GM19438 (cell line): Measurements from ENCODE around the gene TSPAN2.

Experiments used
- ATAC-seq: cut with Tn5 transposase; IDR thresholded peaks from one replicate; pipeline ENCODE4 v1.9.1; 2021; ENCODE audit warnings: low read depth; ENCODE audit not compliant: unreplicated experiment

Gene TSPAN2

DNA sequence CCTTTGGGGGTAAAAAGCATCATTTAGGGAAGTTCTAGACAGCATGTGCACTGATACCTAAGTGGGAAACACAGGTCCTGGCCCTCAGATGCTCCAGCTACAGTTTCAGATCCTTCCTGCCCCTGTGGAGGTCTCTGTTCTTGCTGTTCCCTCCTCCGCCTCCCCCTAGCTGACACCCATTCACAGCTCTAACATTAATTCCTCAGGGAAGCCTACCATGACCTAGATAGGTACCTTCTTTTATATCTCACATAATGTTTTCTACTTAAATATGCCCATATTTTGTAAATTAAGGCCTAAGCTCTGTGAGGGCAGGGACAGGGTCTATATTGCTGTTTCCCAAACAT, 11.3 kb downstream of the TSPAN2 start:
- no peak for ATAC-seq

DNA sequence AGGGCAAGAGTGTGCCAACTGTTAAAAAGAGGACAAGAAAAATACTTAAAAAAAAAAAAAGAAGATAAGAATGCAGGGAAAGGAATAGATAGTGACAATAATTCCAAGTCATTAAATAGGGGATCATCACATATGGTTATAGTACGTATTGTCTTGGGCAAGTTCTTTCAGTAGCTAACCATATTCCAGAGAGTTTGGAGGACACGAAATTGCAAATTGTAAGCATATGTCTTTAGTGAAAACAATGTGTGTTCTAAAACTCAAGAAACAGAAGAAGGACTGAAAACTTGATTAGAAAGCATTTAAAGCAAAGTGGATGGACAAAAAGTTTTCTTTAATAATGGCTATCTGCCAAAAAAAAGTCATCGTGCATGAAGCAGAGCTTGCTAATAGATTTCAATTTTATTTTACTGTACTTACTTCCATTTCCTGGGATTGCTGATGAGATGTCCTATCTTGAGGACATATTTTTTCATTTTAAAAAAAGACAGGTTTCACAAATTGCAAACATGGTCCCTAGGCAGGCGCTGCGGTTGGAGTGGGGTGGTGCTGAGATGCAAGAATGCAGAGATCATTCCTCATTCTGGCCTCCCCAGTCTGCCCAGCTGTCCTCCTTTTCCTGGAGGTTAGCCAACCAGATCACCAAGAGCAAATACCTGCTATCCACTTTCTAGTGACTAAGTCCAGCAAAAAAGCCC, 11.9 kb downstream of the TSPAN2 start:
- ATAC-seq = no peak

DNA sequence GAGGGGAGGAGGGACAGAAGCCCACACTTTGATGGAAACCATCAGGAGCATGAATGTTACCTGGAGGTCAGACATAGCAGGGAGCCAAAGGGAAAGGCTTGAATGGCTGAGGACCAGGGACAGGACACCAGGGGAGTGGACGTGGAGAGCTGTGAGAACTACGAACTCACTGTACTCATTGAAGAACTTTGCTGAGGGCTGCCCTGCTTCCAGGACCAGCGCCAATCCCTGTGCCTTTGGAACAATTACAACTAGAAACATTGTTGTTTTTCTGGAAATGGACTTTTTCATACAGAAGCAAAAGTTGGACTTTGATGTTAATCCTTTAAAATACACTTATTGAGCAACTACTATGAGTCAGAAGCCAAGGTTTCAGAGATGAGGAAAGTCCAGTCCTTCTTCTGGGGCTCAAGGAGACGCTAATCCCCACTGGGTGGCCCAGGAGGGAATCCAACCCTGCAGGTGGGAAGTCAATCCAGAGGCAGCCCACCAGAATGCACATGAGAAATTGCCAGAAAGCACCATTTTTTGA, 12.9 kb downstream of the TSPAN2 start:
- no peak for ATAC-seq

DNA sequence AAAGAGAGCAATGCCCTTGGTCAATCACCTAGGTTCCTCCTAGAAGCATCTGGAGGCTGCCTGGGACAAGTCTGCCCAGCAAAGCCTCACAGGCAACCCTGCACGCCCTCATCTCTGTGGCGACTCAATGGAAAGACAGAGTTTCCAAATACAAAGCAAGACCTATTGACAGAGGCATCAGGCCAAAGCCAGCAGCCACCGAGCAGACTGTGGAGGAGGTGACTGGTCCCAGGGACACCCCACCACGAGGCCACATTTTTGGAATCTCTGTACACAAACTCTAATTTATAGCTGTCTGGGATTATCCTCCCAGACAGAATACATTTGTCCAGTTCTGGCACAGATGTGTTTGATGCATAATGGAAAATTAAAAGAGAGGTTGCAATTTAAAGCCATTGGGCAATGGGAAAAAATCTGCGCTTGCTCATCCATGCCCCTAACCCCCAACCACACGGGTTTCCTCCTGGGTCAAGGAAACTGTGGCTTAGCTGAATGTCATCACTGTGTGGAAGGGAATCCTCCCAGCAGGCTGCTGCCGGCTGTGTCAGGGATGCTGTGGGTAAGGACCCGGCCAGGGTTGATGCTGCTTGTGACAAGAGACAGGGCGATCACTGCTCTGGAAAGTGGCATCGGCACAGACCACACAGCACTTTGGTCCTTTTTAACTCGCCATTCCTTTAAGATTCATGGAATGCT, 14.3 kb downstream of the TSPAN2 start:
- no peak for ATAC-seq

DNA sequence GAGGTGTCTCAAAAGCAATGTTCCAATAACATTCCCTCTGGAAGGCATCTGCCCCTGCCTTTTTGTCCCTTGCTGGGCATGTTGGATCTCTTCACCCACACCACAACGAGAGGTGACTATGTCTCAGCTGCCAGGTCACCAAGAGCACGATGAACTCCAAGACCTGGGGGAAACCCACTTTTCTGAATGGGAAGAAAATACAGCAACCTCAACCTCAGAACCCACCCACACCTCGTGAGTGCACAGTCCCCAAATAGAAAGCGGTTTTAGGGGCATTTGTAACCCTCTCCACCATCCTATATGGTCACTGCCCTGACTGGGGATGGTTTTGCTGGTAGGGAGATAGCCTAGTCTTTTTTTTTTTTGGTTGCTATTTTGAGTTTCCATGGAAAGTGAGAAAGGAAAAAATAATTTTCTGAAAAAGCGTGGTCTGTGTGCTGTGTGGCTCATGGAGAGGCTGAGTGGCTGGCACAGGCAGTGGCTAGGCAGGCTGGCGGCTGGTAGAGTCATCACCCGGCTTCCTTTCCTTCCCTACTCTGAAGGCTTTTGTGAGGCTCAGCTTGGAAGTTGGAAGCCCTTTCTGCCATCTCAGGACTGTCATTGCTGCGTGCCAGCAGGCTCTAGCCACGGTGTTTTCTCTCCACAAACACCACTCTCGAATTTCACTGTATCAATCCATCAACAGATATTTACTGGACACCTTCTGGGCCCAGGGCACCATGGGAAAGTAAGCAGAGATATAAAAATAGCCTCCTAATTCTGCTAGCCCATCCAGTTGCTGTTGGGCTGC, 15.8 kb downstream of the TSPAN2 start:
- ATAC-seq = no peak

DNA sequence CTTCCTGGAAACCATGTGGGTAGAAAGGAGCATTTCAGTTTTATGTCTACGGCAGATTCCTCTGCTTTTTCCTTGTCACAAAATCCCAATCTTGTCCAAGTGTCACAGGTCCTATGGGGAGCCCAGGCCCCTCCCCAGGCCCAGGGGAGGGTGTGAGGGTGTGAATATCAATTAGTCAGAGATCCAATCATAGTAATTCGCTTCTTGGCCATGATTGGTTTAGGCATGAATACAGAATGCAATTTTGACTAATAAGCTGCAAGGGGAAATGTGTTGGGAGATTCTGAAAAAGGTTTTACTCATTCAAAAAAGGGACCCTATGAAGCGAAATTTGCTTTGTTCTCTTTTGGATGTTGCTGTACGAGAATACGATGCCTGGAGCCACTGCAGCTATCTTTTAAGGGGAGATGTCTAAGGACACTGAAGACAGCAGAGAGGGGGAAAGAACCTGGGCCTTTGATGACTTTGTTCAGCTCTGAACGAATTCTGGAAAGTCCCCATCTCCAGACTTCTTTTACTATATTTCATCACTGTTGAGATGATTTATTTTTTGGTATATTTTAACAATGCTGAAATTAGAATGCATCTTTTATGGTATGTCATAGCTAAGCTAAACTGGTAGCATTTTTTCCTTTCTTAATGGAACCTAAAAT, 18.2 kb downstream of the TSPAN2 start:
- ATAC-seq = no peak

DNA sequence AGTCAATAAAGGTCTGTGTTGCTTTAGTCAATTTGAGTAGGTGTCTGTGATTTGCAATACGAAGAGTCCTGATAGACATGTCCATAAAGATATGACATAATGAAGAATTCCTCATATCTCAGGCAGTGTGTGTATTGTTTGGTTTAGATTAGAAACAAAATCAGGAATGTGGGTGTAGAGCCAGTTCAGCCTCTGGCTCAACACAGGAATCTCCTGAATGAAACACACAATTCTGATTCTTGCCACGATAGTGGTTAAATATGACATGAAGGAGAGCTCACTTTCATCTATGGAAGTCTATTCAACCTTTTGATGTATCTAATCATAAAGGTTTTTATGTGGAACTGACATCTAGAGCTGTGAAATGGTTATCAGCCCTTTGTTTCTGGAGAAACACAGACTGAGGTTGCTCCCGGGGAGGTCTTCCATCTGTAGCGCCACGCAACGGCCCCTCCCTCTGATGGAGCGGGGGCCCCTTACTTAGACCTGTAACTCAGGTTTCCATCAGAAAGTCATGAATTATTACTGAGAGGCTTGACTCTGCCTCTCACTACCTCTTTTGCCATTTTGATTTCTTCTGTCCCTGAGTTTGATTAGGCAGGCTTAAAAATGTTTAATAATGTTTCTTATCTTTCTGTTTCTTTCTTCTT, 19.5 kb downstream of the TSPAN2 start:
- no peak for ATAC-seq

DNA sequence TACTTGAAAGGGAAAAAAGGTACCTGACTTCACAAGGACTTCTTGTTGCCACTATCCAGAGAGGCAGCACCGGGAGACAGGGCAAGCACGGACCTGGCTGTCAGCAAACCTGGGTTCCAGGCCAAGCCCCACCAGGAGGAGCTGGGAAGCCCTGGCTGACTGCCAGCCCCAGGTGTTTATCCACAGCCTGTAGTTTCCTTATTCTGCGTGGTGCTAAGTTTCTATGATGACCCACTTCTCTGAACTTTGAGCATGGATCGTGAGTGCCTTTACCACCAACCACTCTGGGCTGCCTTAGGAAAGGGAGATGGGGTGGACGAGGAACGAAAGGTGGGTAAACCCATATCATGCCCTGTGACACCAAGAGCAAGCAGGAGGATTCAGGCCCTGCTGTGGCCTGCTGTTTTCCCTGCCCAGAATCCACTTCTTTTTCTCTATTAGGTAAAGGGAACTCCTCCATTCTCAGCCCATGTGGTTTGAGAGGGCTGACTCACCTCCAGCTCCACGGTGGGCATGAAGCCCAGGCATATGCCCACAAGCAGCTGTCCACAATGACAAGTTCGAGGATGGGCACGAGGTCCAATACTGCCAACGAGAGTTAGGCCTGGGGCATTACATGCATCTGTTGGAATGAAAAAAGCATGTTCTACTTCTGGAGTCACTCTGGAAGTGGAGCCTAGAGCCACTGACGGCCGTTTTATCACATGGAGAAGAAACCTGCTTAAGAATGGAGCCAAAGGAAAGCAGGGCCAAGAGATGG, 20.3 kb downstream of the TSPAN2 start:
- ATAC-seq = no peak

DNA sequence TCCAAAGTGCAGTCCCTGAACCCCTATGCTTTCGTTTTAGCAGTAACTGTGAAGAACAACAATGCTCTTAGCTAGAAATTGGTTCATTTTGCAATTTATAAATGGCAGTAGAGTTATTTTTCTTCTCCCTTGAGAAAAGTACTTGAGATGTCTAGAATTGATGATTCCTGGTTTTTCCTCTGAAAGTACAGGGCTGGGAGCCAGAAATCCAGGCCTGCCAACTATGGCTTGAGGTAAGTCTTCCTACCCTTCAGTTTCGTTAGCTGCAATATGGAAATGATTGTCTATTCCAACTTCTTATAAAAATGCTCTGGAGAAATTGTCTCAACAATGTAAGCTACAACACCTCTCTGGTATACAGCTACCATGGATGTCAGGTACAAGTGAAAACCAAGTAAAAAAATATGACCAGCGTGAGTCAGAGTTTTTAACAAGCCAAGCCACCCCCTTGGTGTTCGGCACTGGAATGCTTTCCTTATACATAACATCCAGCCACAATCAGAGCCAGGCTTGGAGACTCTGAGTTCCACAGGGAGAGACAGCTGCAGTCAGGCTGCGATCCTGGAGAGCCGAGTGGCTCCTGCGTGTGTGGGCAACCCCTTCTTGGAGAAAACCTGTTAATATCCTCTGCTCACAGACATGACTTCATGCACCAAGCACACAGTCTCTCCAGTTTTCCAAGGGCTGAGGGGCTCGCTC, 22.0 kb downstream of the TSPAN2 start:
- ATAC-seq = no peak

DNA sequence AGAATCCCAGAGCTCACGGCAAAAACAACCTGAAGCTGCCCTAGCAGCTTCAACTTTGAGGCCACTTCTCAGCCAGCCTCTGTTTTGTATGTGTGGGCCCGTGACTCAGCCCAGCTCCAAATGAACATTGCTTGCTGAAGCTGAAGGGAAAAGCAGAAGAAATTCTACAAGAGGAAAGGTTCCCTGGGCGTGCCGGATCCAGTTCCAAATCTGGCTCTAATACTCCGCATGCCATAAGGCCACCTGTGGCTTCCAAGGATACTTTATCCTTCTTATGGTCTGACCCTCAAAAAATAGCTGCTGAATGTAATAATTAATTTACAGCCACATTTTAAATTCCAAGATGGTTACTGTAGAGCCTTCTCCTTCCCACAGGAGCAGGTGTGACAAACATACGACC, 24.3 kb downstream of the TSPAN2 start:
- ATAC-seq = no peak

DNA sequence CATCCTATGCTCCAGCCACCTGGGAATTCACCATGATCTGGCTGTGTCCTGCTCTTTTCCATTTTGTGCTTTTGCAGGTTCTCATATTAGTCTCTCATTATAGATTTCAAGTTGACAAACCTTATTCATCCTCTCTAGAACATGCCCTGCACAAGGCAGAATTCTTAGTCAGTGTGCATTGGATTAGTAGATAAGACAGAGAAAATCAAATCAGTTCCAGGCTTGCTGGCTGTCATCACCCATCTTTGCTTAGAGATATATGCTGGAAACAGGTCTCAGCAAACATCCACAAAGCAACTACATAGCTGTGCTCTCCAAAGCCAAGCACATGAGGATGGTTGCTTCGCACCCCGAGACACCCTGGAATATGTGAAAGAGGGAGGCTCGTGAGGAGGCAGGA, 24.8 kb downstream of the TSPAN2 start:
- no peak for ATAC-seq

DNA sequence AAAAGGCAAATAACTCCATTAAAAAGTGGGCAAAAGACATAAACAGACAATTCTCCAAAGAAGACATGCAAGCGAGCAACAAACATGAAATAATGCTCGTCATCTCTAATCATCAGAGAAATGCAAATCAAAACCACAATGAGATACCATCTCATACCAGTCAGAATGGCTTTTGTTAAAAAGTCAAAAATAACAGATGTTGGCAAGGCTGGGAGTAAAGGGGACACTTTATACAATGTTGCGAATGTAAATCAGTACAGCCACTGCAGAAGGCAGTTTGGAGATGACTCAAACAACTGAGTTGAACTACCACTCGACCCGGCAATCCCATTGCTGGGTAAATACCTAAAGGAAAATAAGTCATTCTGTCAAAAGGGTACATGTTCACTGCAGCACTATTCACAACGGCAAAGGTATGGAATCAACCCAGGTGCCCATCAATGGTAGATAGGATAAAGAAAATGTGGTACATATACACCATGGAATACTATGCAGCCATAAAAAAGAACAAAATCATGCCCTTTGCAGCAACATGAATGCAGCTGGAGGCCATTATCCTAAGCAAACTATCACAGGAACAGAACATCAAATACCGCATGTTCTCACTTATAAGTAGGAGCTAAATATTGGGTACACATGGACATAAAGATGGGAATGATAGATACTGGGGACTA, 25.9 kb downstream of the TSPAN2 start:
- ATAC-seq = no peak

DNA sequence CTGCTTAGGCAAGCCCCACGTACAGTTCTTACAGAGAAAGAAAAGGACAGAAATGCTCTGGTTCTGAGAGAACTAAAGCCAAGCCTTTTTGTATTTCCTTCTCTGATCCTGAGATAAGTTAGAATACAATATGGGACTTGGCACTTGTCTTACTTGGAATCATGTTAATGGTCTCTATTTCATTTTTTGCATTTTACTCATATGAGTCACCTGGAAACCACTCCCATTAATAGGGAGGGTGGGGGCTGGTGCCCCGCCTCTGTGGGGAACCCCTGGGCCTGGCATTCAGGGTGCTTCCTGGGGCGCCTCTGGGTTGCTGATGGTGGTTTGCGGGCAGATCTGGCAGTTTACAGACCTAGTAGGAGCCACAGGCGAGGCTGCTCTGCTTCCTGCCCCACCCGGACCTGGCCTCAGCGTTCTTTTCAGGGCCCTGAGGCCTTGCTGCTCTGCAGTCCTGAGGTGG, 26.7 kb downstream of the TSPAN2 start:
- ATAC-seq = no peak

DNA sequence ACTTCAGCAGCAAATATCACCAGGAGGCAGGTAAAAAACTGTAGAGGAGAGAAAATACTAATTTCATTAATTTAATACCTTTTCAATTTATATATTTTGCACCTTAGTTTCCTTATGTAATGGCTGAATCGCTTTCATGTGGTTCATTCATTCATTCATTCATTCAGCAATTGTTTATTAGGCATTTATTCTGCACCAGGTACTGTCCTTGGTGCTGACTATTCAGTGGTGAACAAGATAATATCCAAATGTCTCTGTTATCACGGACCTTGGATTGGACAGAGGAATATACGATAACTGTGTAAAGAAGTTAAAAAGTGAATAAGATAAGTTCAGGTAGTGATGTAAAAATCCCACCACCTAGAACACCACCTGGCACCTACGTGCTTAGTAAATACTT, 28.8 kb downstream of the TSPAN2 start:
- ATAC-seq = no peak

DNA sequence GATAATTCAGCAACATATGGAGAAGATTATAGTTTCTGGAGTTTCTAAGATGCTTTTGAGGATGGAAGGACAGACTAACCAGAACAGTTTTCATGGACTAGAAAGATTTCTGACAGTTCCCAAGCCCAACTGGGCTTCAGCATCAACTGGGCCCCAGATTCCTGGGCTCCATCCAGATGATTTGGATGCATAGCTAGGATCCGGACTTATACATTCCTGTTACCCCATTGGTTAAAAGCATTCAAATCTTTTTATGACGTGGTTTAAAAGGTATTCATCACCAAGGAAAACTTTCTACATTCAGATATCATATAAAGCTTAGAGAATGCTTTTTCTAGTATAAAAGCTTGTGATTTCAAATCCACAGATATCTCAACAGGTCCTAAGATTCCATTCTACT, 30.0 kb downstream of the TSPAN2 start:
- ATAC-seq = no peak

DNA sequence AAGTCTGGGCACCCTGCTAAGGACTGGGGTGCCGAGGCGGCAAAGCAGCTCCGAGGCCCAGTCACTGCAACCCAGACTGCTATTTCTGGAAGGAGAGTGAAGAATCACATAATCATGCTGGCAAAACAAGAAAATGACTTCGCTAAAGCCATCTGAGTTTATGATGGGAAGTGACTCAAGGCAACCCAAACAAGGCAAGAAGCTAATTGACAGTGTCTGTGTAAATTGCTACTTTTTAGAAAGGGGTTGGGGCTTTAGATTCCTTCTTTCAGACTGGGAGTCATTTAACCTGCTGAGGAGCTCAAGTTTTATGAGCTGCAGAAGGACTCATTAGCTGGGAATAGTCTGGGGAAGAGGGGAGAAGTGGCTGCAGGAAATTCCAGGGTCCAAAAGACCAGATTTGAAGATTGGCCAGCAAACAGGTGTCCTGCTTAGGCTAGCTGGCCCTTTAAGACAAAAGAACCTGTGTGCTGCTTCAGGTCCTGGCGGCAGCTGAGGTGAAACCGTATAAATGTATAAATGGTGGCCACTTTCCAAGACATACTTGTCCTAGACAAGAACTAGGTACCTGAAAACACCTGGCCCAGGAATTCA, 31.5 kb downstream of the TSPAN2 start:
- ATAC-seq = no peak

DNA sequence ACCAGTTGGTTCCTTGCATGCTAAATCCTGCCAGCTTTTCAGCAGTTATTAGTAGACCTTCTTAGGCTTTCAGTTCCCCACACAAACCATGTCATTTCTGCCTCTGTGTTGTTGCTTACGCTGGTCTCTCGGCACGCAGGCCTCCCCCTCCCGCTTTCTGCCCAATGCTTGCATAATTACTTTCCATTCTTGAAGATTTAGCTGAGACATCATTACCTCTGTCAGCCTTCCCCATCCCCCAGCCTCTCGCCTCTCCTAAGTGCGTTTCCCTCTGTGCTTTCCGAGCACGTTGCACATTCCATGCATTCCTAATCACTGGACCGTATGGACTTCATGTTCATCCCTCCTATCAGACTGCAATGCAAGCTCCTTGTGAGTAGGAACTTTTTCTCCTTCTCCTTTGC, 32.9 kb downstream of the TSPAN2 start:
- ATAC-seq = no peak

DNA sequence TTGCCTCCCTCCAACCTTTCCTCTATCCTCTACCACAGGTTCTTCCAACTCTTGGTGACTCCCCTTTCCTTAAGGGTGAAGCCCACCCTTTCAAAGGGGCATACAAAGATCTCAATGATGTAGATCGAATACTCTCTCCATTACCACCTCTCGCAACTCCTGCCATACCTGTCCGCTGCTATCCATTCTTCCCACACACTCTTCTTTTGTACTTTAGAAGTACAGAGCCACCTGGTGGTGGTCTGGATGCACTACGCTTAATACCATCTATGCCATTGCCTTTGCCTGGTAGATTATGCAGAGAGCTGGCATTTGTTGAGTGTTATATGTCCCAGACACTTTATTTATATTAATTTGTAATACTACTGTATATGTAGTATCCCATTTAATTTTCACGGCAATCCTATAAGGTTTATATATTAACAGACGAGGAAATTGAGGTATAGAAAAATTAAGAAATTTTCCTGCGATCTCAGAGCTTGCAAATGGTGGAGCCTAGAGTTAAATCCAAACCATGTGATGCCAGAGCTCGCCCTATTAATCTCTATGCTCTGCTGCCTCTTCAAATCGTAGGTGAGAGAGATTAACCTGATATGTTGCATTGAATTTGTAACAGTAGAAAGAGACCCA, 36.7 kb downstream of the TSPAN2 start:
- ATAC-seq = peak; percentile 77
